CMK (cell line): ENCODE measurements around the gene KIFC3.
"Not testable (repeated sequence)": the region's sequence is repeated elsewhere in the genome, so short reads cannot be mapped to it uniquely, and the experiment has no call there.

Source experiments
- DNase-seq: peaks from one replicate; pipeline ENCODE4 v3.0.0-alpha.2; 2010; ENCODE audit warnings: low read depth

Gene KIFC3

GRCh38 chr16:57786632-57787518 is 15.4 kb downstream of the KIFC3 start:
- DNase-seq = no peak

GRCh38 chr16:57785924-57786323 is 16.4 kb downstream of the KIFC3 start:
- DNase-seq = no peak

- no peak for DNase-seq
These were observed 16.9 kb downstream of the KIFC3 start for GRCh38 chr16:57785385-57785784.

GRCh38 chr16:57784334-57784733 is 18.0 kb downstream of the KIFC3 start:
- DNase-seq = no peak

GRCh38 chr16:57783883-57784282 is 18.4 kb downstream of the KIFC3 start:
- no peak for DNase-seq

GRCh38 chr16:57783116-57783515 is 19.2 kb downstream of the KIFC3 start:
- DNase-seq = no peak

GRCh38 chr16:57782607-57783055 is 19.7 kb downstream of the KIFC3 start:
- DNase-seq = not testable (repeated sequence)

GRCh38 chr16:57781741-57782606 is 20.3 kb downstream of the KIFC3 start:
- DNase-seq = no peak

GRCh38 chr16:57781349-57781740 is 20.9 kb downstream of the KIFC3 start:
- no peak for DNase-seq

GRCh38 chr16:57779836-57780235 is 22.5 kb downstream of the KIFC3 start:
- DNase-seq = not testable (repeated sequence)

- no peak for DNase-seq
These were observed 23.6 kb downstream of the KIFC3 start for GRCh38 chr16:57778658-57779057.

- no peak for DNase-seq
These were observed 26.4 kb downstream of the KIFC3 start for GRCh38 chr16:57775661-57776469.

- no peak for DNase-seq
These were observed 27.5 kb downstream of the KIFC3 start for GRCh38 chr16:57774705-57775285.

- no peak for DNase-seq
These were observed 28.5 kb downstream of the KIFC3 start for GRCh38 chr16:57773655-57774295.

GRCh38 chr16:57773019-57773418 is 29.3 kb downstream of the KIFC3 start:
- no peak for DNase-seq

GRCh38 chr16:57771141-57771785 is 31.0 kb downstream of the KIFC3 start:
- DNase-seq = no peak

GRCh38 chr16:57770361-57770760 is 31.9 kb downstream of the KIFC3 start:
- no peak for DNase-seq

GRCh38 chr16:57769541-57770145 is 32.6 kb downstream of the KIFC3 start:
- DNase-seq = no peak

- no peak for DNase-seq
These were observed 35.5 kb downstream of the KIFC3 start for GRCh38 chr16:57766714-57767348.
